ENCODE data around the gene ERICH3.

DNA sequence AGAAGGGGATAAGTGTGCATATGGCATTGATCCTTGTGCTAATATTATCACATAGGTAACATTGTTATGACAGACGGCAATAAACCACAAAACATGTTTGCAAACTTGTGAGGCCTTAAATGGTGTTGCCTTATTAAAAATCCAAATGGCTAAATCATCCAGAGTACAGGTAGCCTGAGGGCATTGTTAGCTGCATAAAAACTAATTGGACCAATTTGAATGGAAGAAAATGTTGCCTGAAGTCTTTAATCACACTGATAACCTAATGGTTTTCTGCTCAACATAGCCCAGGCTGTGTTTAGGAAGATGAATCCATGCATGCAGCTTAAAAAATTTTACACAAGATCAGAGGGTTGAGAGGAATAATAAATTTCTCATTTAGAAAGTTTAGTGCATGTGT is 141.8 kb downstream of the ERICH3 start:
- TF ChIP-seq, protein P1, sequence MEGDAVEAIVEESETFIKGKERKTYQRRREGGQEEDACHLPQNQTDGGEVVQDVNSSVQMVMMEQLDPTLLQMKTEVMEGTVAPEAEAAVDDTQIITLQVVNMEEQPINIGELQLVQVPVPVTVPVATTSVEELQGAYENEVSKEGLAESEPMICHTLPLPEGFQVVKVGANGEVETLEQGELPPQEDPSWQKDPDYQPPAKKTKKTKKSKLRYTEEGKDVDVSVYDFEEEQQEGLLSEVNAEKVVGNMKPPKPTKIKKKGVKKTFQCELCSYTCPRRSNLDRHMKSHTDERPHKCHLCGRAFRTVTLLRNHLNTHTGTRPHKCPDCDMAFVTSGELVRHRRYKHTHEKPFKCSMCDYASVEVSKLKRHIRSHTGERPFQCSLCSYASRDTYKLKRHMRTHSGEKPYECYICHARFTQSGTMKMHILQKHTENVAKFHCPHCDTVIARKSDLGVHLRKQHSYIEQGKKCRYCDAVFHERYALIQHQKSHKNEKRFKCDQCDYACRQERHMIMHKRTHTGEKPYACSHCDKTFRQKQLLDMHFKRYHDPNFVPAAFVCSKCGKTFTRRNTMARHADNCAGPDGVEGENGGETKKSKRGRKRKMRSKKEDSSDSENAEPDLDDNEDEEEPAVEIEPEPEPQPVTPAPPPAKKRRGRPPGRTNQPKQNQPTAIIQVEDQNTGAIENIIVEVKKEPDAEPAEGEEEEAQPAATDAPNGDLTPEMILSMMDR (optimal IDR thresholded peaks at IDR 0.05 in 1 of 3, IDR thresholded peaks at IDR 0.05 in 1 of 3, conservative IDR thresholded peaks at IDR 0.05 in 1 of 3; ENCODE audit: extremely low read depth in 1 of 3, insufficient read depth in 2 of 3, low read length in 3 of 3): no peak
- no peak for TF ChIP-seq EZH2 (IDR thresholded peaks at IDR 0.05; ENCODE audit: low read length)

Data from keratinocyte (primary cell).